Caco-2 (cell line): ENCODE results near the gene HDAC4. TPM values are rescaled to one million over a fixed set of nuclear protein-coding genes. Genes with fewer than 3 reads are reported as not detected.
A peak's percentile ranks its signal among the peaks of the same experiment; 100 is the strongest.

ENCODE experiments used
- BruUV-seq: library from RNA; stranded (reverse); fragments of 400-500 nt; replicated peaks from 2 replicates; lab custom pipeline; 2021; lab: Mats Ljungman, UMichigan
- CTCF ChIA-PET: fragments of 300-600 bp; sonication (Branson Sonifier 250); formaldehyde crosslinking; loops from one replicate; lab custom pipeline; 2022; ENCODE audit warnings: antibody characterized with exemption; lab: Charles Lee
- POLR2A ChIA-PET: fragments of 300-600 bp; sonication (Branson Sonifier 250); formaldehyde crosslinking; loops from one replicate; lab custom pipeline; 2022; ENCODE audit warnings: antibody characterized with exemption; lab: Charles Lee
- DNase-seq, 2 experiments: peaks; one replicate each; pipeline versions ENCODE4 v3.0.0 to v3.0.0-alpha.2; 2020 to 2022
- H3K27me3 ChIP-seq: replicated peaks from 2 replicates; pipeline ENCODE4 v1.6.0; 2011; ENCODE audit warnings: low read length; ENCODE audit not compliant: control insufficient read depth, insufficient read depth
- H3K36me3 ChIP-seq: 2 replicates; pipeline ENCODE4 v1.5.1; 2011; ENCODE audit warnings: low read length; ENCODE audit not compliant: control insufficient read depth, insufficient read depth
- H3K4me1 ChIP-seq: fragments of 250-450 bp; sonication (Bioruptor Pico); 2 replicates; pipeline ENCODE4 v1.5.1; 2020; ENCODE audit warnings: mild to moderate bottlenecking
- H3K4me3 ChIP-seq: 2 replicates; pipeline ENCODE4 v1.5.1; 2011; ENCODE audit warnings: low read depth, mild to moderate bottlenecking, control low read depth, low read length
- H3K9me3 ChIP-seq: fragments of 250-450 bp; sonication (Bioruptor Pico); 2 replicates; pipeline ENCODE4 v1.5.1; 2020; ENCODE audit warnings: mild to moderate bottlenecking, moderate library complexity
- H3K27ac Mint-ChIP-seq: one replicate; pipeline ENCODE4 v1.8.0; 2022; ENCODE audit warnings: mixed read lengths; ENCODE audit not compliant: unreplicated experiment
- H3K27me3 Mint-ChIP-seq: one replicate; pipeline ENCODE4 v1.8.0; 2022; ENCODE audit warnings: mixed read lengths; ENCODE audit not compliant: insufficient read depth, unreplicated experiment
- H3K36me3 Mint-ChIP-seq: one replicate; pipeline ENCODE4 v1.8.0; 2022; ENCODE audit warnings: mild to moderate bottlenecking, mixed read lengths; ENCODE audit not compliant: insufficient read depth, unreplicated experiment
- H3K4me1 Mint-ChIP-seq: one replicate; pipeline ENCODE4 v1.8.0; 2022; ENCODE audit warnings: low read depth, mixed read lengths; ENCODE audit not compliant: unreplicated experiment
- H3K4me3 Mint-ChIP-seq: one replicate; pipeline ENCODE4 v1.8.0; 2022; ENCODE audit warnings: mild to moderate bottlenecking, moderate library complexity, mixed read lengths; ENCODE audit not compliant: unreplicated experiment
- H3K9me3 Mint-ChIP-seq: one replicate; pipeline ENCODE4 v1.8.0; 2022; ENCODE audit warnings: mixed read lengths; ENCODE audit not compliant: unreplicated experiment
- intact Hi-C: fragments of 100-400 bp; cut with micrococcal nuclease; formaldehyde crosslinking; loops from one replicate; pipeline ENCODE4 v1.10.0; 2022; ENCODE audit not compliant: unreplicated experiment
- total RNA-seq: library from RNA; stranded (reverse); gene quantifications from 2 replicates; pipeline ENCODE4 v1.2.3, GENCODE V29; 2022
- TF ChIP-seq, protein P1 (sequence below), 2 experiments: fragments of 200-600 bp in 1 of 2; IDR thresholded peaks; 1 replicate in 1 of 2; 2 replicates in 1 of 2; pipeline versions ENCODE4 v1.5.1 to v1.8.0; 2011 to 2022; ENCODE audit warnings: antibody characterized with exemption in 1 of 2, control low read depth in 1 of 2, inconsistent platforms in 1 of 2, low read depth in 1 of 2, low read length in 1 of 2, mild to moderate bottlenecking in 1 of 2, moderate library complexity in 1 of 2; ENCODE audit not compliant: insufficient read depth in 1 of 2, severe bottlenecking in 1 of 2, unreplicated experiment in 1 of 2

Gene HDAC4
- total RNA-seq, 1 experiment from 2014 or later: 15.5 TPM

DNA sequence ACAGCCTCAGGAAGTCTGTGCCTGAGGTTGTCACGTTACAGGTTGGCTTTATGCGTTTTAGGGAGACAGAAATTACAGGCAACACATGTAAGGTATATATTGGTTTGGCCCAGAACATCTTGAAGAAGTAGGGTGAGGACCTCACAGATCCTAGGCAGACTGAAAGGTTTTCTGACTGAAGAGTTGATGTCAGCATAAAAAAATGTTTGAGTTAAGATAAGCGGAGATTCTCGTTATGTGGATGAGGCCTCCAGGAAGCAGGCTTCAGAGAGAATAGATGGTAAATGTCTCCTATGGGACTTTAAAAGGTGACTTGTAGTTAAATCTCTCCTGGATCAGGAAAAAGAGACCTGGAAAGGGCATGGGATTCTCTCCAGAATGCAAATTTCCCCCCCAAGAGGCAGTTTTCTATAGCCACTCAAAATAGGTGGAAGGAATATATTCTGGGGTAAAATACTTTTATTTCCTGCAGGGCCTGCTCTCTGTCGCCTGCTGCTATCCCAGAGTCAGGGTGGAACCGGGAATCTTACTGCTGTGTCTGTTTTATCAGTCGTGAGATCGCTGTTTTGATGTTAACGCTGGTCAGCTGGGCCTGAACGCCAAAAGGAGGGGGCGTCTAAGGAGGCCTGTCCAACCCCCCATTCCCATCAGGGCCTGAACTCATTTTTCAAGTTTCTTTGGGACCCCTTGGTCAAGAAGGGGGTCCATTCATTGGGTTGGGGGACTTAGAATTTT lies 171.1 kb downstream of the HDAC4 start:
- no peaks in the 10 kb centered on the region for H3K27me3 ChIP-seq
- H3K27me3 Mint-ChIP-seq: no peaks in the 10 kb centered on the region
- TF ChIP-seq, protein P1, sequence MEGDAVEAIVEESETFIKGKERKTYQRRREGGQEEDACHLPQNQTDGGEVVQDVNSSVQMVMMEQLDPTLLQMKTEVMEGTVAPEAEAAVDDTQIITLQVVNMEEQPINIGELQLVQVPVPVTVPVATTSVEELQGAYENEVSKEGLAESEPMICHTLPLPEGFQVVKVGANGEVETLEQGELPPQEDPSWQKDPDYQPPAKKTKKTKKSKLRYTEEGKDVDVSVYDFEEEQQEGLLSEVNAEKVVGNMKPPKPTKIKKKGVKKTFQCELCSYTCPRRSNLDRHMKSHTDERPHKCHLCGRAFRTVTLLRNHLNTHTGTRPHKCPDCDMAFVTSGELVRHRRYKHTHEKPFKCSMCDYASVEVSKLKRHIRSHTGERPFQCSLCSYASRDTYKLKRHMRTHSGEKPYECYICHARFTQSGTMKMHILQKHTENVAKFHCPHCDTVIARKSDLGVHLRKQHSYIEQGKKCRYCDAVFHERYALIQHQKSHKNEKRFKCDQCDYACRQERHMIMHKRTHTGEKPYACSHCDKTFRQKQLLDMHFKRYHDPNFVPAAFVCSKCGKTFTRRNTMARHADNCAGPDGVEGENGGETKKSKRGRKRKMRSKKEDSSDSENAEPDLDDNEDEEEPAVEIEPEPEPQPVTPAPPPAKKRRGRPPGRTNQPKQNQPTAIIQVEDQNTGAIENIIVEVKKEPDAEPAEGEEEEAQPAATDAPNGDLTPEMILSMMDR (IDR thresholded peaks at IDR 0.05; ENCODE audit: insufficient read depth in 1 of 2, low read depth in 1 of 2, low read length in 1 of 2, severe bottlenecking in 1 of 2, unreplicated experiment in 1 of 2): no peak
- H3K4me1 Mint-ChIP-seq: peaks cover 6% of the 10 kb centered on the region
- H3K27ac Mint-ChIP-seq: peak overlapping the region; percentile 51
- no peak overlapping the region for H3K4me3 Mint-ChIP-seq
- ChIA-PET POLR2A (no interaction called here), CTCF (no interaction called here)
- H3K4me3 ChIP-seq: no peak overlapping the region
- no peaks in the 10 kb centered on the region for H3K9me3 ChIP-seq
- H3K9me3 Mint-ChIP-seq: no peaks in the 10 kb centered on the region
- H3K4me1 ChIP-seq: no peaks in the 10 kb centered on the region
- no peaks in the 10 kb centered on the region for H3K36me3 ChIP-seq
- DNase-seq: no peak
- intact Hi-C loops: no loop called here
- no peaks in the 10 kb centered on the region for H3K36me3 Mint-ChIP-seq
- BruUV-seq: no TSS peak

DNA sequence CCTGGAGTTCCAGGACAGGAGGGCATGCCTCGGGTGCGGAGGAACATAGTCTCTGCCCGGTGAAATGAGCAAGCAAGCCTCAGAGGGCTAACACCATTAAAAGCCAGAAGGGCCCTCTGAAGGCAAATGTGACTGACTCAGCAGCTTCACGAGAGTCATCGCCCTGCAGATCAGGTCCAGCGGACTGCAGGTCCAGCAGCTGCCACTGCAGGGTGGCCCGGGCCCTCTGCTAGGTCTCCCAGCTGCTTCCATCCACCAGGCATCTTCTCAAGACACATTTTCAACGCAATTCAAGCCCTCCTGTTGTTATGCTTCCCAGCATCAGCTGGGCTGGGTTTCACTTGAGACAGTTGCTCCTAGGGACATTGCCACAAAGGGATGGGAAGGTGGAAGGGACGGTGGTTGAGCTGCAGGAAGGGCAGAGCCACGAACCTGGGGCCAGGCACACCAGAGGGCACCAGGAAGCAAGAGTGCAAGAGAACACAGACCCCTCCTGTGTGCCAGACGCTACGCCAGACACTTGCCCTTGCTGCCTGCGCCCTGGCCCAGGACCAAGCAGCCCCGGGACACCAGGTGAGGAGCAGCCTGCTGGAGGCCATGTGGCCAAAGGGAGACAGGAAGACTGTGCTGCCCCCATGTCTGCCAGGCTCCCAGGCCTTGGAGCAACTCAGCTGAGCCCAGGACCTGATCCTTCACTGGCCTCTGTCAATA lies 173.0 kb downstream of the HDAC4 start:
- Histone ChIP-seq H3K4me3 (no peak overlapping the region), H3K27me3 (no peaks in the 10 kb centered on the region), H3K4me1 (no peaks in the 10 kb centered on the region), H3K9me3 (no peaks in the 10 kb centered on the region), H3K36me3 (no peaks in the 10 kb centered on the region)
- DNase-seq: no peak
- intact Hi-C loops: no loop called here
- ChIA-PET POLR2A (no interaction called here), CTCF (no interaction called here)
- H3K27ac Mint-ChIP-seq: no peak overlapping the region
- no TSS peak for BruUV-seq
- no peaks in the 10 kb centered on the region for H3K27me3 Mint-ChIP-seq
- no peak overlapping the region for H3K4me3 Mint-ChIP-seq
- no peaks in the 10 kb centered on the region for H3K36me3 Mint-ChIP-seq
- TF ChIP-seq, protein P1 (IDR thresholded peaks at IDR 0.05; ENCODE audit: insufficient read depth in 1 of 2, low read depth in 1 of 2, low read length in 1 of 2, severe bottlenecking in 1 of 2, unreplicated experiment in 1 of 2): no peak
- H3K4me1 Mint-ChIP-seq: peaks cover 18% of the 10 kb centered on the region
- H3K9me3 Mint-ChIP-seq: no peaks in the 10 kb centered on the region

DNA sequence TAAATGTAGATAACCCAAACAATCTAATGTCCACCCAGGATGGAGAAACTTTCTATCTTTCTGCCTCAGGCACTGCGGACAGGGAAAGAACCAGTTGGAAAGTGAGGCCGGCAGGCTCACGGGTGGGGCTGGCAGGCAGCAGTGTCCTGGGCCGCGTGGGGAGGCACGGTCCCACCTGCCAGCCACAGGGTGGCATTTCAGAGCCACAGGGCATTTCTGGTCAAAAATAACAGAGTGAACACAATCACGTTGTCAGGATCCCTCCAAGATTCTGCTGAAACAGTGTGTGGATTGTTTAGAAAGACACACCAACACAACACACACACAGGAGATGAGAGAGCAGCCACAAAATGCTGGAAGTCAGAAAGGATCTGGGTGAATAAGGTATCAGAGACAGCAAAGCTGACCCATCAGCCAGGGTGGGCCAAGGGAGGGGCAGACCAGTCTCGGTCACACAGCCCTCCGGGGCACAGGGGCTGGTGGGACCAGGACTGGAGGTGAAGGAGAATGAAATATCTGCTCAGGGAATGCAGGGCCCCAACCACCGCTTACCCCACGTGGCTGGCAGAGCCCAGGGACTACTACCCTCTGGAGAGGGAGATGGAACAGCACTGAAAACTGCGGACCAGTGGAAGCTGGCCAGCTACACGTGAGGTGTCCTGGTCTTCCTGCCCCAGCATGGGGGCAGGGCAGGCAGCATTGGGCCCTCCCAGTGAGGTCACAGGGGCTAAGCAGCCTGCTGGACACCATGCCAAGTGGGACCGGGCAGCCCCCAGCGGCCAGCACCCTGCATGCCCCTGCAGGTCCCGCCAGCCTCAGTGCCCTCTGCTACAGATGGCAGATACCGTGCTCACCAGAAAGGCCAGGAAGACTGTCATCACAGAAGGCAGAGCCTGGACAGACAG lies 173.9 kb downstream of the HDAC4 start:
- H3K36me3 ChIP-seq: no peaks in the 10 kb centered on the region
- ChIA-PET CTCF (no interaction called here), POLR2A (no interaction called here)
- H3K4me3 ChIP-seq: no peak overlapping the region
- Mint-ChIP-seq H3K9me3 (no peaks in the 10 kb centered on the region), H3K4me1 (peaks cover 18% of the 10 kb centered on the region), H3K27ac (peak overlapping the region; percentile 42), H3K27me3 (no peaks in the 10 kb centered on the region), H3K4me3 (no peak overlapping the region), H3K36me3 (no peaks in the 10 kb centered on the region)
- TF ChIP-seq, protein P1 (IDR thresholded peaks at IDR 0.05; ENCODE audit: insufficient read depth in 1 of 2, low read depth in 1 of 2, low read length in 1 of 2, severe bottlenecking in 1 of 2, unreplicated experiment in 1 of 2): no peak
- no peaks in the 10 kb centered on the region for H3K27me3 ChIP-seq
- H3K4me1 ChIP-seq: no peaks in the 10 kb centered on the region
- intact Hi-C loops: no loop called here
- BruUV-seq: no TSS peak
- no peaks in the 10 kb centered on the region for H3K9me3 ChIP-seq
- no peak for DNase-seq
